ENCODE results near the gene CNN2.

The CNN2 gene

GRCh38 chr19:1079566-1080111 is 53.2 kb downstream of the CNN2 start:
- Histone ChIP-seq H3K27me3 (no peaks in the 10 kb centered on the region), H3K27ac (no peak overlapping the region), H3K4me3 (ENCODE audit: low read depth in 1 of 2, low read length in 1 of 2) (no peak overlapping the region), H3K4me1 (ENCODE audit: control insufficient read depth in 1 of 2, insufficient read depth in 1 of 2, low read depth in 1 of 2, low read length in 1 of 2) (peaks cover 33 to 43% of the 10 kb centered on the region in 2 experiments), H3K36me3 (peaks cover 95% of the 10 kb centered on the region), H3K9me3 (no peaks in the 10 kb centered on the region)
- no peak for TF ChIP-seq CTCF (IDR thresholded peaks at IDR 0.05)

GRCh38 chr19:1080360-1081161 is 54.2 kb downstream of the CNN2 start:
- Histone ChIP-seq H3K27ac (peak overlapping the region; percentile 93), H3K4me1 (ENCODE audit: control insufficient read depth in 1 of 2, insufficient read depth in 1 of 2, low read depth in 1 of 2, low read length in 1 of 2) (peaks cover 25 to 34% of the 10 kb centered on the region in 2 experiments), H3K9me3 (no peaks in the 10 kb centered on the region), H3K27me3 (no peaks in the 10 kb centered on the region), H3K4me3 (ENCODE audit: low read depth in 1 of 2, low read length in 1 of 2) (no peak overlapping the region), H3K36me3 (peaks cover 95% of the 10 kb centered on the region)
- TF ChIP-seq CTCF (IDR thresholded peaks at IDR 0.05), result no peak

GRCh38 chr19:1081301-1082164 is 55.1 kb downstream of the CNN2 start:
- Histone ChIP-seq H3K27ac (peak overlapping the region; percentile 93), H3K4me1 (ENCODE audit: control insufficient read depth in 1 of 2, insufficient read depth in 1 of 2, low read depth in 1 of 2, low read length in 1 of 2) (peaks cover 21 to 31% of the 10 kb centered on the region in 2 experiments)

GRCh38 chr19:1082165-1082927 is 55.9 kb downstream of the CNN2 start:
- H3K27ac ChIP-seq, result peak overlapping the region; percentile 93
- no peak overlapping the region for H3K4me3 ChIP-seq (ENCODE audit: low read depth in 1 of 2, low read length in 1 of 2)
- no peak for TF ChIP-seq CTCF (IDR thresholded peaks at IDR 0.05)
- H3K9me3 ChIP-seq, result no peaks in the 10 kb centered on the region
- peaks cover 21 to 31% of the 10 kb centered on the region in 2 experiments for H3K4me1 ChIP-seq (ENCODE audit: control insufficient read depth in 1 of 2, insufficient read depth in 1 of 2, low read depth in 1 of 2, low read length in 1 of 2)
- no peaks in the 10 kb centered on the region for H3K27me3 ChIP-seq
- H3K36me3 ChIP-seq, result peaks cover 100% of the 10 kb centered on the region

More at GRCh38 chr19:1081301-1082164, 55.1 kb downstream of the CNN2 start:
- Histone ChIP-seq H3K4me3 (ENCODE audit: low read depth in 1 of 2, low read length in 1 of 2) (no peak overlapping the region), H3K36me3 (peaks cover 96% of the 10 kb centered on the region), H3K9me3 (no peaks in the 10 kb centered on the region), H3K27me3 (no peaks in the 10 kb centered on the region)
- TF ChIP-seq CTCF (IDR thresholded peaks at IDR 0.05), result no peak

Measured in neutrophil (primary cell).